Suprapubic skin (tissue), 4 donors: ENCODE data around the gene GREB1L. TPM values are rescaled to one million over a fixed set of nuclear protein-coding genes. Genes with fewer than 3 reads are reported as not detected.

Experiments used
- DNase-seq, 2 donors: peaks; one replicate each; pipeline ENCODE4 v3.0.0-alpha.2; 2019; ENCODE audit warnings: low spot score in 2 of 2
- H3K27ac ChIP-seq: fragments of 200-600 bp; sonication (generic); one replicate; pipeline ENCODE4 v1.5.1; 2019
- H3K27me3 ChIP-seq: fragments of 200-600 bp; sonication (generic); one replicate; pipeline ENCODE4 v1.5.1; 2019
- H3K36me3 ChIP-seq: fragments of 200-600 bp; sonication (generic); one replicate; pipeline ENCODE4 v1.5.1; 2019
- H3K4me1 ChIP-seq: fragments of 200-600 bp; sonication (generic); one replicate; pipeline ENCODE4 v1.5.1; 2019
- H3K4me3 ChIP-seq: fragments of 200-600 bp; sonication (generic); one replicate; pipeline ENCODE4 v1.5.1; 2019; ENCODE audit warnings: mild to moderate bottlenecking
- H3K9me3 ChIP-seq: fragments of 200-600 bp; sonication (generic); one replicate; pipeline ENCODE4 v1.5.1; 2019
- CTCF ChIP-seq, 2 donors: fragments of 200-600 bp in 1 of 2; fragments of 450-650 bp in 1 of 2; sonication (generic) in 1 of 2; IDR thresholded peaks; one replicate each; pipeline ENCODE4 v1.5.1; 2016 to 2019; ENCODE audit warnings: antibody characterized with exemption in 2 of 2, mild to moderate bottlenecking in 1 of 2, moderate library complexity in 1 of 2
- EP300 ChIP-seq: sonication (generic); formaldehyde crosslinking; IDR thresholded peaks from one replicate; pipeline ENCODE4 v1.6.1; 2017; ENCODE audit warnings: antibody characterized with exemption
- POLR2A ChIP-seq, 2 donors: fragments of 450-650 bp; IDR thresholded peaks; one replicate each; pipeline ENCODE4 v1.6.1; 2017; ENCODE audit warnings: antibody characterized with exemption in 2 of 2, mild to moderate bottlenecking in 2 of 2, moderate library complexity in 2 of 2
- POLR2AphosphoS5 ChIP-seq, 3 donors: sonication (generic); formaldehyde crosslinking; IDR thresholded peaks; one replicate each; pipeline ENCODE4 v1.6.1; 2017; ENCODE audit warnings: antibody characterized with exemption in 3 of 3
- WGBS: methylation state at CpG from one replicate; pipeline ENCODE4 v1.1.5; 2018; 5-methylcytosine and 5-hydroxymethylcytosine counted together
- total RNA-seq, 4 donors: library from RNA; depleted of rRNA; stranded (reverse); fragments of >200 nt; gene quantifications; one replicate each; pipeline ENCODE4 v1.1.0, GENCODE V29; 2016

The GREB1L gene
- total RNA-seq, 4 donors from 2014 or later: 1.6 to 7.6 (median 3.7) TPM

- 91% methylated on average over 3 of the region's 3 CpGs for WGBS
- DNase-seq: no peak
- TF ChIP-seq CTCF (IDR thresholded peaks at IDR 0.05) (no peak), POLR2AphosphoS5 (IDR thresholded peaks at IDR 0.05) (no peak), POLR2A (IDR thresholded peaks at IDR 0.05) (no peak), EP300 (no peak)
Measured at GRCh38 chr18:21406116-21406515, 164.1 kb downstream of the GREB1L start.

GRCh38 chr18:21408681-21409080, 166.6 kb downstream of the GREB1L start:
- Histone ChIP-seq H3K4me1 (no peaks in the 10 kb centered on the region), H3K36me3 (no peaks in the 10 kb centered on the region), H3K4me3 (no peak overlapping the region), H3K9me3 (no peaks in the 10 kb centered on the region), H3K27me3 (no peaks in the 10 kb centered on the region), H3K27ac (no peak overlapping the region)
- TF ChIP-seq POLR2AphosphoS5 (IDR thresholded peaks at IDR 0.05) (no peak), EP300 (no peak), POLR2A (IDR thresholded peaks at IDR 0.05) (no peak), CTCF (IDR thresholded peaks at IDR 0.05) (no peak)
- DNase-seq: no peak
- WGBS: 88% methylated on average over 3 of the region's 3 CpGs

More at GRCh38 chr18:21406116-21406515, 164.1 kb downstream of the GREB1L start:
- H3K4me3 ChIP-seq: no peak overlapping the region
- no peaks in the 10 kb centered on the region for H3K9me3 ChIP-seq
- no peaks in the 10 kb centered on the region for H3K4me1 ChIP-seq
- no peak overlapping the region for H3K27ac ChIP-seq
- H3K27me3 ChIP-seq: peaks cover 3% of the 10 kb centered on the region
- H3K36me3 ChIP-seq: no peaks in the 10 kb centered on the region

GRCh38 chr18:21433436-21433835, 191.4 kb downstream of the GREB1L start:
- no peak for DNase-seq
- no peak overlapping the region for H3K4me3 ChIP-seq
- no peak for TF ChIP-seq CTCF (IDR thresholded peaks at IDR 0.05)
- no peak for TF ChIP-seq POLR2AphosphoS5 (IDR thresholded peaks at IDR 0.05)
- no peak for TF ChIP-seq POLR2A (IDR thresholded peaks at IDR 0.05)
- no peak for TF ChIP-seq EP300
- no peaks in the 10 kb centered on the region for H3K9me3 ChIP-seq
- H3K36me3 ChIP-seq: no peaks in the 10 kb centered on the region
- H3K27me3 ChIP-seq: peaks cover 4% of the 10 kb centered on the region
- H3K4me1 ChIP-seq: no peaks in the 10 kb centered on the region
- 48% methylated on average over 1 of the region's 1 CpG for WGBS
- H3K27ac ChIP-seq: no peak overlapping the region

GRCh38 chr18:21439431-21439846, 197.4 kb downstream of the GREB1L start:
- H3K27ac ChIP-seq: no peak overlapping the region
- DNase-seq: no peak

GRCh38 chr18:21441670-21442069, 199.6 kb downstream of the GREB1L start:
- H3K27me3 ChIP-seq: peaks cover 4% of the 10 kb centered on the region
- H3K36me3 ChIP-seq: no peaks in the 10 kb centered on the region
- H3K4me1 ChIP-seq: no peaks in the 10 kb centered on the region
- no peak for DNase-seq
- H3K4me3 ChIP-seq: no peak overlapping the region
- TF ChIP-seq POLR2A (IDR thresholded peaks at IDR 0.05) (no peak), EP300 (no peak), CTCF (IDR thresholded peaks at IDR 0.05) (no peak), POLR2AphosphoS5 (IDR thresholded peaks at IDR 0.05) (no peak)
- WGBS: 75% methylated on average over 3 of the region's 3 CpGs
- no peaks in the 10 kb centered on the region for H3K9me3 ChIP-seq
- H3K27ac ChIP-seq: no peak overlapping the region

More at GRCh38 chr18:21439431-21439846, 197.4 kb downstream of the GREB1L start:
- H3K36me3 ChIP-seq: no peaks in the 10 kb centered on the region
- no peak overlapping the region for H3K4me3 ChIP-seq
- H3K9me3 ChIP-seq: no peaks in the 10 kb centered on the region
- H3K4me1 ChIP-seq: no peaks in the 10 kb centered on the region
- WGBS: 39% methylated on average over 4 of the region's 4 CpGs
- H3K27me3 ChIP-seq: peaks cover 4% of the 10 kb centered on the region
- TF ChIP-seq POLR2AphosphoS5 (IDR thresholded peaks at IDR 0.05): no peak
- no peak for TF ChIP-seq CTCF (IDR thresholded peaks at IDR 0.05)
- no peak for TF ChIP-seq EP300
- no peak for TF ChIP-seq POLR2A (IDR thresholded peaks at IDR 0.05)
